K562 (cell line): ENCODE measurements around the gene CPA4. TPM values are rescaled to one million over a fixed set of nuclear protein-coding genes. Genes with fewer than 3 reads are reported as not detected.

Experiments used
- FOSL1 ChIP-seq: fragments of 200-800 bp; sonication (Bioruptor generic); conservative IDR thresholded peaks from 2 replicates; pipeline ENCODE4 v1.6.1; 2016; ENCODE audit warnings: missing genetic modification characterization, missing compliant biosample characterization
- FOXJ2 ChIP-seq: fragments of 200-800 bp; sonication (Bioruptor generic); IDR thresholded peaks from 2 replicates; pipeline ENCODE4 v1.6.1; 2016; ENCODE audit warnings: missing genetic modification characterization, missing compliant biosample characterization
- GABPB2 ChIP-seq: fragments of 250-450 bp; sonication (Bioruptor Pico); conservative IDR thresholded peaks from 2 replicates; pipeline ENCODE4 v1.5.1; 2021; ENCODE audit warnings: mild to moderate bottlenecking
- GTF2E2 ChIP-seq: fragments of 200-800 bp; sonication (Bioruptor generic); IDR thresholded peaks from 2 replicates; pipeline ENCODE4 v1.6.1; 2016; ENCODE audit warnings: missing genetic modification characterization, missing compliant biosample characterization
- MTA3 ChIP-seq: fragments of 450-650 bp; formaldehyde crosslinking; IDR thresholded peaks from 2 replicates; pipeline ENCODE4 v1.6.1; 2017; ENCODE audit warnings: mild to moderate bottlenecking, borderline replicate concordance
- OTX1 ChIP-seq: fragments of 450-650 bp; formaldehyde crosslinking; IDR thresholded peaks from 2 replicates; pipeline ENCODE4 v1.4.0; 2022; ENCODE audit warnings: mild to moderate bottlenecking
- PTRF ChIP-seq: fragments of 450-650 bp; IDR thresholded peaks from 2 replicates; pipeline ENCODE4 v1.6.1; 2016; ENCODE audit warnings: mild to moderate bottlenecking, missing genetic modification characterization, missing compliant biosample characterization
- SIN3A ChIP-seq, 2 experiments: fragments of 150-350 bp in 1 of 2; IDR thresholded peaks; 2 replicates each; pipeline ENCODE4 v1.6.1; 2011 to 2016; ENCODE audit warnings: borderline replicate concordance in 2 of 2, low read depth in 2 of 2, low read length in 2 of 2, mild to moderate bottlenecking in 2 of 2, moderate library complexity in 2 of 2; ENCODE audit not compliant: control insufficient read depth in 1 of 2
- SREBF1 ChIP-seq: fragments of 150-350 bp; IDR thresholded peaks from 2 replicates; pipeline ENCODE4 v1.6.1; 2014; ENCODE audit warnings: antibody characterized with exemption, low read depth, low read length, borderline replicate concordance
- ZKSCAN8 ChIP-seq: fragments of 200-800 bp; sonication (Bioruptor generic); IDR thresholded peaks from 2 replicates; pipeline ENCODE4 v1.6.1; 2016; ENCODE audit warnings: missing genetic modification characterization, missing compliant biosample characterization
- ZNF584 ChIP-seq: fragments of 200-800 bp; sonication (Bioruptor generic); IDR thresholded peaks from 2 replicates; pipeline ENCODE4 v1.6.1; 2016; ENCODE audit warnings: low read depth, mild to moderate bottlenecking, missing genetic modification characterization, missing compliant biosample characterization
- ZNF644 ChIP-seq: fragments of 200-800 bp; sonication (Bioruptor generic); IDR thresholded peaks from 2 replicates; pipeline ENCODE4 v1.6.1; 2016; ENCODE audit warnings: low read depth, missing genetic modification characterization, missing compliant biosample characterization
- polyA plus RNA-seq, 8 experiments: library from polyadenylated mRNA; depleted of rRNA in 4 of 8; stranded (reverse) in 5 of 8; unstranded in 3 of 8; fragments of >200 nt; fragmentation: Nextera tagmentation in 2 of 8; fragmentation: Illumina TruSeq in 1 of 8; extraction: Ambion mirVana in 2 of 8; extraction: Trizol in 1 of 8; gene quantifications; 2 replicates each; pipeline versions ENCODE4 v1.2.1 to v1.2.3, GENCODE V29; 2011 to 2014; ENCODE audit warnings: inconsistent platforms in 1 of 8, missing spikeins in 1 of 8
- total RNA-seq, 7 experiments: library from RNA; depleted of rRNA in 6 of 7; stranded (reverse); fragments of >200 nt in 6 of 7; fragmentation: Illumina TruSeq in 2 of 7; extraction: Trizol in 2 of 7; gene quantifications; 2 replicates each; pipeline versions ENCODE4 v1.2.1 to v1.2.3, GENCODE V29; 2011 to 2021; ENCODE audit warnings: low replicate concordance in 1 of 7
- TF ChIP-seq, protein P1 (sequence below): fragments of 200-800 bp; sonication (Bioruptor generic); IDR thresholded peaks from 2 replicates; pipeline ENCODE4 v1.6.1; 2017; ENCODE audit warnings: missing genetic modification characterization, missing compliant biosample characterization
- TF ChIP-seq, protein P2 (sequence below): fragments of 250-450 bp; sonication (Bioruptor Pico); IDR thresholded peaks from 2 replicates; pipeline ENCODE4 v1.4.0; 2020; ENCODE audit warnings: borderline replicate concordance
- TF ChIP-seq, protein P3 (sequence below): IDR thresholded peaks from 2 replicates; pipeline ENCODE4 v1.6.1; 2016; ENCODE audit warnings: missing genetic modification characterization, missing compliant biosample characterization
- TF ChIP-seq, protein P4 (sequence below): fragments of 200-800 bp; sonication (Bioruptor generic); IDR thresholded peaks from 2 replicates; pipeline ENCODE4 v1.6.1; 2017; ENCODE audit warnings: missing genetic modification characterization, missing compliant biosample characterization
- TF ChIP-seq, protein P5 (sequence below), 2 experiments: IDR thresholded peaks; 2 replicates each; pipeline ENCODE4 v1.6.1; 2011; ENCODE audit warnings: borderline replicate concordance in 1 of 2, control low read depth in 1 of 2, low read depth in 1 of 2, low read length in 1 of 2, mild to moderate bottlenecking in 1 of 2, mixed read lengths in 1 of 2, moderate library complexity in 1 of 2; ENCODE audit not compliant: insufficient read depth in 1 of 2, insufficient read length in 1 of 2, poor library complexity in 1 of 2, severe bottlenecking in 1 of 2; ENCODE audit errors: extremely low read depth in 1 of 2

CPA4 gene
- total and polyA plus RNA-seq, 9 of the 15 experiments (the other 6 are each of a cell fraction or from before 2014, with no cell fraction given) = not detected

DNA sequence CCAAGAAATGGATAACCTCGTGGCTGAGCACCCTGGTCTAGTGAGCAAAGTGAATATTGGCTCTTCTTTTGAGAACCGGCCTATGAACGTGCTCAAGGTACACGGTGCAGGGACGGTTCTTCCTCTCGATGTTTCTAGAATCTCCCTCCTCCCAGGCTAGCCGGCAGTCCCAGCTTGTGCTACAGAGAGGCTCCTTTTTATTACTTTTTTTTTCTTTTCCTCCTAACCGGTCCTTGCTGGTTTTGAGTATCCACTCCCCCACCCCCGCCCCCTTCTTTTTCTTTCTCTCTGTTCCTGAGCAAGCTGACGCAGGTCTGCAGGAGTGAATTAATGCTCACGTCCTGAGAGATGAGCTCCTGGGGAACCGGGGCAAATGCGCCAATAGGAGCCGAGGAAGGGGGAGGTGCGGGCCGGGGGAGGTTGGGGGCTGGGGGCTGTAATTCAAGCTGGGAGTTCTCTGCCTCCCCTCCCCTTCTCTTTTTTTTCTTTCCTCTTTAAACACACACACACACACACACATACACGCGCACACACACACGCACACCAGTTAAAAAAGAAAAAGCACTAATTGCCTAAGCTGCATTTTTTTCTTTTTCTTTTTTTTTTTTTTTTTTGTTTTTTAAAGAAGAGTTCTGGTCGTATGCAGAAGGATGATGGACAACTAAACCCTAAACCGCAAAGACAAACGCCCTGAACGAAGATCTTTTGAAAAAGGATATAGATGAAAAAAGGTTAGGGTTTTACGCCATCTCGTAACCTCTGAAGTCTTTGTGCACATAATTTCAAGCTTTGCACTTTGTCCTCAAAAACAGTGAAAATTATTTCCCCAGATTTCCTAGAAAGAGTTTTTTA lies 19.7 kb upstream of the CPA4 start (continued):
- TF ChIP-seq GTF2E2 (no peak), PTRF (no peak), FOXJ2 (tag) (no peak), MTA3 (no peak), ZKSCAN8 (CRISPR knock-in tag) (no peak), OTX1 (CRISPR knock-in tag) (no peak), GABPB2 (CRISPR knock-in tag) (no peak), FOSL1 (tag) (no peak), SIN3A (IDR thresholded peaks at IDR 0.05; ENCODE audit: borderline replicate concordance in 2 of 2, control insufficient read depth in 1 of 2, low read depth in 2 of 2, low read length in 2 of 2) (no peak), ZNF644 (tag) (no peak), SREBF1 (no peak), ZNF584 (CRISPR knock-in tag) (no peak)
- TF ChIP-seq, protein P1, sequence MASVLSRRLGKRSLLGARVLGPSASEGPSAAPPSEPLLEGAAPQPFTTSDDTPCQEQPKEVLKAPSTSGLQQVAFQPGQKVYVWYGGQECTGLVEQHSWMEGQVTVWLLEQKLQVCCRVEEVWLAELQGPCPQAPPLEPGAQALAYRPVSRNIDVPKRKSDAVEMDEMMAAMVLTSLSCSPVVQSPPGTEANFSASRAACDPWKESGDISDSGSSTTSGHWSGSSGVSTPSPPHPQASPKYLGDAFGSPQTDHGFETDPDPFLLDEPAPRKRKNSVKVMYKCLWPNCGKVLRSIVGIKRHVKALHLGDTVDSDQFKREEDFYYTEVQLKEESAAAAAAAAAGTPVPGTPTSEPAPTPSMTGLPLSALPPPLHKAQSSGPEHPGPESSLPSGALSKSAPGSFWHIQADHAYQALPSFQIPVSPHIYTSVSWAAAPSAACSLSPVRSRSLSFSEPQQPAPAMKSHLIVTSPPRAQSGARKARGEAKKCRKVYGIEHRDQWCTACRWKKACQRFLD (CRISPR knock-in tag) = no peak
- TF ChIP-seq, protein P2, sequence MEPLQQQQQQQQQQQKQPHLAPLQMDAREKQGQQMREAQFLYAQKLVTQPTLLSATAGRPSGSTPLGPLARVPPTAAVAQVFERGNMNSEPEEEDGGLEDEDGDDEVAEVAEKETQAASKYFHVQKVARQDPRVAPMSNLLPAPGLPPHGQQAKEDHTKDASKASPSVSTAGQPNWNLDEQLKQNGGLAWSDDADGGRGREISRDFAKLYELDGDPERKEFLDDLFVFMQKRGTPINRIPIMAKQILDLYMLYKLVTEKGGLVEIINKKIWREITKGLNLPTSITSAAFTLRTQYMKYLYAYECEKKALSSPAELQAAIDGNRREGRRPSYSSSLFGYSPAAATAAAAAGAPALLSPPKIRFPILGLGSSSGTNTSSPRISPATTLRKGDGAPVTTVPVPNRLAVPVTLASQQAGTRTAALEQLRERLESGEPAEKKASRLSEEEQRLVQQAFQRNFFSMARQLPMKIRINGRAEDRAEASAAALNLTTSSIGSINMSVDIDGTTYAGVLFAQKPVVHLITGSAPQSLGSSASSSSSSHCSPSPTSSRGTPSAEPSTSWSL = no peak
- TF ChIP-seq, protein P3, sequence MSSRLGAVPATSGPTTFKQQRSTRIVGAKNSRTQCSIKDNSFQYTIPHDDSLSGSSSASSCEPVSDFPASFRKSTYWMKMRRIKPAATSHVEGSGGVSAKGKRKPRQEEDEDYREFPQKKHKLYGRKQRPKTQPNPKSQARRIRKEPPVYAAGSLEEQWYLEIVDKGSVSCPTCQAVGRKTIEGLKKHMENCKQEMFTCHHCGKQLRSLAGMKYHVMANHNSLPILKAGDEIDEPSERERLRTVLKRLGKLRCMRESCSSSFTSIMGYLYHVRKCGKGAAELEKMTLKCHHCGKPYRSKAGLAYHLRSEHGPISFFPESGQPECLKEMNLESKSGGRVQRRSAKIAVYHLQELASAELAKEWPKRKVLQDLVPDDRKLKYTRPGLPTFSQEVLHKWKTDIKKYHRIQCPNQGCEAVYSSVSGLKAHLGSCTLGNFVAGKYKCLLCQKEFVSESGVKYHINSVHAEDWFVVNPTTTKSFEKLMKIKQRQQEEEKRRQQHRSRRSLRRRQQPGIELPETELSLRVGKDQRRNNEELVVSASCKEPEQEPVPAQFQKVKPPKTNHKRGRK (tag) = 0 out of 2 replicates have a peak, but pooled peaks have one; percentile 20
- TF ChIP-seq, protein P4, sequence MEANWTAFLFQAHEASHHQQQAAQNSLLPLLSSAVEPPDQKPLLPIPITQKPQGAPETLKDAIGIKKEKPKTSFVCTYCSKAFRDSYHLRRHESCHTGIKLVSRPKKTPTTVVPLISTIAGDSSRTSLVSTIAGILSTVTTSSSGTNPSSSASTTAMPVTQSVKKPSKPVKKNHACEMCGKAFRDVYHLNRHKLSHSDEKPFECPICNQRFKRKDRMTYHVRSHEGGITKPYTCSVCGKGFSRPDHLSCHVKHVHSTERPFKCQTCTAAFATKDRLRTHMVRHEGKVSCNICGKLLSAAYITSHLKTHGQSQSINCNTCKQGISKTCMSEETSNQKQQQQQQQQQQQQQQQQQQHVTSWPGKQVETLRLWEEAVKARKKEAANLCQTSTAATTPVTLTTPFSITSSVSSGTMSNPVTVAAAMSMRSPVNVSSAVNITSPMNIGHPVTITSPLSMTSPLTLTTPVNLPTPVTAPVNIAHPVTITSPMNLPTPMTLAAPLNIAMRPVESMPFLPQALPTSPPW (CRISPR knock-in tag) = peak; percentile 41
- TF ChIP-seq, protein P5, sequence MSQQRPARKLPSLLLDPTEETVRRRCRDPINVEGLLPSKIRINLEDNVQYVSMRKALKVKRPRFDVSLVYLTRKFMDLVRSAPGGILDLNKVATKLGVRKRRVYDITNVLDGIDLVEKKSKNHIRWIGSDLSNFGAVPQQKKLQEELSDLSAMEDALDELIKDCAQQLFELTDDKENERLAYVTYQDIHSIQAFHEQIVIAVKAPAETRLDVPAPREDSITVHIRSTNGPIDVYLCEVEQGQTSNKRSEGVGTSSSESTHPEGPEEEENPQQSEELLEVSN (IDR thresholded peaks at IDR 0.05; ENCODE audit: borderline replicate concordance in 1 of 2, extremely low read depth in 1 of 2, insufficient read depth in 1 of 2, insufficient read length in 1 of 2, low read depth in 1 of 2, low read length in 1 of 2, poor library complexity in 1 of 2, severe bottlenecking in 1 of 2) = peak in 1 of 2 experiments; percentile 31
